ENCODE measurements around the gene CCDC27.

CCDC27 gene

DNA sequence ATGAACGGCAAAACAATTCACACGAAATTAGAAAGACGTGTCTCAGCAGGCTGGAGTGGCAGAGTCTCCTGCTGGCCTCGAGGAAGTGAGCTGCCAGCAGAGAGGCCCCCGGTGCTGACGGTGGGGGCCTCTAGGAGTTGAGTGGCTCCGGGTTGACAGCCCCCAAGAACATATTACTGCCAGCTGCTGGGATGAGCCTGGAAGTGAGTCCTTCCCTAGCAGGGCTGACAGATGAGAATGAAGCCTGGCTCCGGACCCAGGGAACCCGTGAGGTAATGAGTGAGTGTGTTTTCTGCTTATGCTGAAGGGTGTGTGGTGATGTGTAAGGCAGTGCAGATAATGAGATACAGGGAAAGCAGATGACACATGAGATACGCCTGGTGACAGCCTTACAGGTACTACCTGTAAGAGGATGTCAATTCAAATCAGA, 67.5 kb downstream of the CCDC27 start:
- H3K9ac ChIP-seq: no peak overlapping the region
- H3K4me1 ChIP-seq: no peaks in the 10 kb centered on the region
- no peaks in the 10 kb centered on the region for H3K36me3 ChIP-seq (ENCODE audit: control insufficient read depth, insufficient read depth, low read length)
- no peaks in the 10 kb centered on the region for H3K9me3 ChIP-seq (ENCODE audit: control insufficient read depth, low read length)
- no peaks in the 10 kb centered on the region for H3K27me3 ChIP-seq (ENCODE audit: control insufficient read depth, insufficient read depth, low read length)
- no peak overlapping the region for H2AFZ ChIP-seq
- no peak overlapping the region for H3K4me3 ChIP-seq (ENCODE audit: low read depth, low read length)
- H3K4me2 ChIP-seq (ENCODE audit: low read length): no peak overlapping the region
- TF ChIP-seq, protein P1, sequence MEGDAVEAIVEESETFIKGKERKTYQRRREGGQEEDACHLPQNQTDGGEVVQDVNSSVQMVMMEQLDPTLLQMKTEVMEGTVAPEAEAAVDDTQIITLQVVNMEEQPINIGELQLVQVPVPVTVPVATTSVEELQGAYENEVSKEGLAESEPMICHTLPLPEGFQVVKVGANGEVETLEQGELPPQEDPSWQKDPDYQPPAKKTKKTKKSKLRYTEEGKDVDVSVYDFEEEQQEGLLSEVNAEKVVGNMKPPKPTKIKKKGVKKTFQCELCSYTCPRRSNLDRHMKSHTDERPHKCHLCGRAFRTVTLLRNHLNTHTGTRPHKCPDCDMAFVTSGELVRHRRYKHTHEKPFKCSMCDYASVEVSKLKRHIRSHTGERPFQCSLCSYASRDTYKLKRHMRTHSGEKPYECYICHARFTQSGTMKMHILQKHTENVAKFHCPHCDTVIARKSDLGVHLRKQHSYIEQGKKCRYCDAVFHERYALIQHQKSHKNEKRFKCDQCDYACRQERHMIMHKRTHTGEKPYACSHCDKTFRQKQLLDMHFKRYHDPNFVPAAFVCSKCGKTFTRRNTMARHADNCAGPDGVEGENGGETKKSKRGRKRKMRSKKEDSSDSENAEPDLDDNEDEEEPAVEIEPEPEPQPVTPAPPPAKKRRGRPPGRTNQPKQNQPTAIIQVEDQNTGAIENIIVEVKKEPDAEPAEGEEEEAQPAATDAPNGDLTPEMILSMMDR (IDR thresholded peaks at IDR 0.05): no peak
- H3K79me2 ChIP-seq: no peaks in the 10 kb centered on the region
- no peak overlapping the region for H3K27ac ChIP-seq

DNA sequence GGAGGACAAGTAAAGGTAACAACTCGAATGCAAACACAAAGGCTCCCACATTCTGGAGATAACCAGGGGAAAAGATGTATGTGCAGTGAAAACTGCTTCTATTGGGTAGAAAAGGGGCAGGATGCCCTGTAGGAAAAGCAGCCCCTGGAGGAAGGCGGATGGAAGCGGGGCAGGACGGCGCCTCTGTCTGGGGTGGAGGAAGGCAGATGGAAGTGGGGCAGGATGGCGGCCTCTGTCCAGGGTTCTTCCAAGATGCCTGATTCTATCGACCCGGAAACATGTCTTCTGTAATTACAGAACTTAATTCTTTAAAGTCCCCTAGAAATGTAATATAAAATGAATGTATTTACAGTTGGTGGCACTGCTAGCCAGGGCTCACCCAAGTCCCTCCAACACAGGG, 68.1 kb downstream of the CCDC27 start:
- TF ChIP-seq, protein P1 (IDR thresholded peaks at IDR 0.05): no peak
- H2AFZ ChIP-seq: no peak overlapping the region
- no peaks in the 10 kb centered on the region for H3K79me2 ChIP-seq
- no peaks in the 10 kb centered on the region for H3K27me3 ChIP-seq (ENCODE audit: control insufficient read depth, insufficient read depth, low read length)
- no peak overlapping the region for H3K4me2 ChIP-seq (ENCODE audit: low read length)
- H3K27ac ChIP-seq: no peak overlapping the region
- no peak overlapping the region for H3K9ac ChIP-seq
- no peaks in the 10 kb centered on the region for H3K9me3 ChIP-seq (ENCODE audit: control insufficient read depth, low read length)
- H3K36me3 ChIP-seq (ENCODE audit: control insufficient read depth, insufficient read depth, low read length): no peaks in the 10 kb centered on the region
- no peak overlapping the region for H3K4me3 ChIP-seq (ENCODE audit: low read depth, low read length)
- no peaks in the 10 kb centered on the region for H3K4me1 ChIP-seq

DNA sequence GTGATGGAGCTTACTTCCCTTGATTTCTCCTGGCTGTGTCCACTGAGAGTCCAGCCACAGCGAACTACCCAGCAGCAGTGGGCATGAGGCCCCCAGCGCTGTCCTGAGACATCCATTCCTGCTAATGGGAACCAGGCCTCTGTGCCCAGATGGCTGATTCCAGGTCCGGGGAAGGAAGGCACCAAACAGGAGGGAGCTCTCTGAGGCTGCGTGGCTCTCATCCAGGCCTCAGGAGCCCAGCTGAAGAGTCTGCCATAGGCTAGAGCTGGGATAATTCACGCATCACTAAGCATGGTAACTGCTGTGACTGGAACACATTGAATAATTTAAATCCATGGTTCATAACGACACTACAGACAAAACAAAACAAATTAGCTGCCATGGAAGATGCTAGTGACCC, 68.8 kb downstream of the CCDC27 start:
- Histone ChIP-seq H3K4me2 (ENCODE audit: low read length) (no peak overlapping the region), H2AFZ (no peak overlapping the region), H3K36me3 (ENCODE audit: control insufficient read depth, insufficient read depth, low read length) (no peaks in the 10 kb centered on the region), H3K9me3 (ENCODE audit: control insufficient read depth, low read length) (no peaks in the 10 kb centered on the region), H3K27ac (no peak overlapping the region), H3K4me3 (ENCODE audit: low read depth, low read length) (no peak overlapping the region), H3K79me2 (no peaks in the 10 kb centered on the region), H3K9ac (no peak overlapping the region), H3K27me3 (ENCODE audit: control insufficient read depth, insufficient read depth, low read length) (no peaks in the 10 kb centered on the region), H3K4me1 (no peaks in the 10 kb centered on the region)
- TF ChIP-seq, protein P1 (IDR thresholded peaks at IDR 0.05): no peak
